IgD-negative memory B cell (primary cell): Measurements from ENCODE around the gene FUT3. TPM values are rescaled to one million over a fixed set of nuclear protein-coding genes. Genes with fewer than 3 reads are reported as not detected.
"Not testable (repeated sequence)": the region's sequence is repeated elsewhere in the genome, so short reads cannot be mapped to it uniquely, and the experiment has no call there.

Source experiments
- H3K27ac Mint-ChIP-seq, 3 donors: one replicate each; pipeline ENCODE4 v1.8.0; 2020 to 2022; ENCODE audit warnings: mild to moderate bottlenecking in 3 of 3, mixed read lengths in 3 of 3, moderate library complexity in 1 of 3
- H3K27me3 Mint-ChIP-seq: one replicate; pipeline ENCODE4 v1.8.0; 2021; ENCODE audit warnings: mixed read lengths
- H3K36me3 Mint-ChIP-seq: one replicate; pipeline ENCODE4 v1.8.0; 2020; ENCODE audit warnings: mild to moderate bottlenecking, mixed read lengths
- H3K4me1 Mint-ChIP-seq, 3 donors: one replicate each; pipeline ENCODE4 v1.8.0; 2020 to 2022; ENCODE audit warnings: mixed read lengths in 3 of 3, mild to moderate bottlenecking in 1 of 3
- H3K4me3 Mint-ChIP-seq, 4 donors: one replicate each; pipeline ENCODE4 v1.8.0; 2020 to 2022; ENCODE audit warnings: mild to moderate bottlenecking in 4 of 4, mixed read lengths in 4 of 4, moderate library complexity in 3 of 4
- H3K9me3 Mint-ChIP-seq, 3 donors: one replicate each; pipeline ENCODE4 v1.8.0; 2020 to 2021; ENCODE audit warnings: mixed read lengths in 3 of 3, mild to moderate bottlenecking in 1 of 3
- polyA plus RNA-seq: library from polyadenylated mRNA; unstranded; fragments of 300-500 nt; fragmentation: Illumina TruSeq; gene quantifications from one replicate; pipeline ENCODE4 v1.2.3, GENCODE V29; 2021

The FUT3 gene
- polyA plus RNA-seq, 1 donor from 2014 or later = not detected

DNA sequence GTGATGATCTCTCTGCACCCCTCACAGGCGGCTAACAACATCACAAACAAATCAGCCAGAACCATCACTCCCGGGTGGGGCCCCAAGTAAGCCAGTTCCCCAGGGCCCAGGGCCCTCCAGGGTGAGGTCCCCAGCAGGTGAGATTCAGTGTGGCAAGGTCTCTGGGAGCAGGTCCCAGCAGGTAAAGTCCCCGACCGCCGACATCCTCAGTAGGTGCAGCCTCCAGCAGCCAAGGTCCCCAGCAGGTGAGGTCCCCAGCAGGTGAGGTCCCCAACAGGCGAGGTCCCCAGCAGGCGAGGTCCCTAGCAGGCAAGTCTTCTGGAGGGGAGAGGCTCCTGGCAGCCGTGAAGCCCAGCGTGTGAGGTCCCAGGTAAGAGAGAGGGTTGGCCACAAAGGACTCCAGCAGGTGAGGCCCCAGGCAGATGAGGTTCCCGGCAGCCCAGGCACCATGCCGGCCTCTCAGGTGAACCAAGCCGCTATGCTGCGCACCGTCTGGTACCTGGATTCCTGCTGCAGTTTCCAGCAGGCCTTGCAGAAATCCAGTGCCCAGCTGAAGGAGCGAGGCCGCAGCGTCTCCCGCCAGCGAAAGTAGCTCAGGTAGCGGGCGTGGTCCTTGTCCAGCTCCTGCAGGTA, 7.8 kb downstream of the FUT3 start:
- Mint-ChIP-seq H3K27ac (no peak overlapping the region), H3K36me3 (no peaks in the 10 kb centered on the region), H3K27me3 (no peaks in the 10 kb centered on the region), H3K4me3 (no peak overlapping the region), H3K9me3 (no peaks in the 10 kb centered on the region), H3K4me1 (no peaks in the 10 kb centered on the region)

DNA sequence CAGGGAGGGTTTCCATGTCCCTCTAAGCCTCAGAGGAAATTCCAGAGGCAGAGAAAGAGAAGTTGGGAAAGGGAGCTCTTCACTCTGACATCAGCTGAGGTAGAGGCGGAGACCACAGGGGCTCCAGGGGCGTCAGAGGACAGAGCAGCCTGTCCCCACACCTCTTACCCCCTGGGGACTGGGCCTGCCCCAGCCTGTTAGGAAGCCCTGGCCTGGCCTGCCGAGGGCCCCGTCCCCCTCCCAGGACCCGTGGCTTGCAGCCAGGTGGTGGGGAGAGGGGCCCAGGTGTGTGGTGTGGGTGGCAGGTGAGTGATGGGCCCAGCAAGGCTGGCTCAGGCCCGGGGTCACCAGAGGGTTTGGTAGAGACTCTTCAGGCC, 9.5 kb downstream of the FUT3 start:
- H3K27me3 Mint-ChIP-seq, H3K4me3 Mint-ChIP-seq, H3K36me3 Mint-ChIP-seq, H3K9me3 Mint-ChIP-seq, H3K27ac Mint-ChIP-seq, H3K4me1 Mint-ChIP-seq: not testable (repeated sequence)

GRCh38 chr19:5839065-5840017, 11.9 kb downstream of the FUT3 start, which contains the start of gene FUT6:
Gene FUT6 (minus strand): TSS chr19:5839702. CDS start chr19:5832567, 7,135 bp downstream.
- Mint-ChIP-seq H3K9me3 (no peaks in the 10 kb centered on the region), H3K36me3 (no peaks in the 10 kb centered on the region), H3K27me3 (no peaks in the 10 kb centered on the region), H3K4me1 (no peaks in the 10 kb centered on the region), H3K4me3 (peak within 1 kb of the TSS in 2 of 4 donors; percentile 10 to 45), H3K27ac (peak within 1 kb of the TSS in 2 of 3 donors; percentile 47 to 59)

DNA sequence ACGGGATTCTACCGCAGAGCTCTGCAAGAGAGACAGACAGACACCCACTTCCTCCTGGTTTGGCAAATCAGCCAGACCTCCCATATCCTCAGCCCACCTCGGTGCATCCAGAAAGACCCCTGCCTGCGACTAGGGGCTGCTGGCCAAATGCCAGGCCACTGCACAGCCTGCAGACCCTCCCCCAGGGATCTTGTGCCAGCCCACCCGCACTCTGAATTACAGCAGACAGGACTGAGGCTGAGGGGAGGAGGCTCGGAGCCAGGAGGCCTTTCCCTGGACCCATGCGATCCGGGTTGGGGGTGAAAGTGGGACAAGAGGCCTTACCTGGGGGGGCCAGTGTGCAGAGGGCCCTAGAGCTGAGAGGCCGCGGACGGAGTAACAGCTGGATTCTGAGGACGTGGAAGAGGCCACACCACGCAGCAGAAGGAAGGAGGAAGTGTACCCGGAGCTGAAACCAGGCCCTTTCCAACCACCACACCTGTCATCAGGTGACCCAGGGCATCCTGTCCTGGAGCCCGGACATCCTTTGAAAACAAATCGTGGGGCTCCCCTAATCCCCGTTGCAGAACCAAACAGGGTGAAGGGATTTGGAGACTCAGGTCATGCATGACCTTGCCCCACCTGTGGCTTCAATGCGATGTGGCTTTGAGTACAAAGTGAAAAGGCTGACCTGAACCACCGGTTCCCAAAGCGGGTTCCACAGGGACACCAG, 12.7 kb downstream of the FUT3 start:
- Mint-ChIP-seq H3K27ac (peak overlapping the region in 1 of 3 donors; percentile 47), H3K4me3 (peak overlapping the region in 1 of 4 donors; percentile 10), H3K27me3 (no peaks in the 10 kb centered on the region), H3K36me3 (no peaks in the 10 kb centered on the region), H3K4me1 (no peaks in the 10 kb centered on the region), H3K9me3 (no peaks in the 10 kb centered on the region)

DNA sequence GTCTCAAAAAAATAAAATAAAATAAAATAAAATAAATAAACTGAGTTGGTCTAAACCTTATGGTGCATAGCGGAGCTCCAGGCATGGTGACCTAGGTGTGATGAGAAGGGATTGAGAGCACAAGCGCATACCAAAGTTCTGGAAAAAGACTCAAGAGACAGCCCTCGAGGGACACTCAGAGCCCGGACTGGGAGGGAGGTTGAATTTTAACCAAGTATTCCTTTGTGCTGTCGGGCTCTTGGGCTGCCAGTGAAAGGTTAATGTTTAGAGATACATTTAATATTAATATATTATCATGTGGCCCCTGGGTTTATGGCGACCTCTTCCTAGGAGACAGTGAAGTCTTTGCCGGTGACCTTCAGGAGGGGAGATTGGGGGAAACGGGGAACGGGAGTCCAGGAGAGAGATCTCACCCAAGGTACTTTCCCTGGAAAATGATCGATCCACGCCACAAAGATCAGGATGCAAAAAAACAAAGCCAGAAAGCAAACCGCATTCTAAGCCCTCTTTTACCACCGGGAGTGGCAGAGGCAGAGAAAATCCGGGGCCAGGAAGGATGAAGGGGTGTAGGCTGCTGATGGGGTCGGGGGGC, 13.4 kb downstream of the FUT3 start:
- Mint-ChIP-seq H3K27me3 (no peaks in the 10 kb centered on the region), H3K9me3 (no peaks in the 10 kb centered on the region), H3K27ac (peak overlapping the region in 1 of 3 donors; percentile 16), H3K4me1 (no peaks in the 10 kb centered on the region), H3K36me3 (no peaks in the 10 kb centered on the region), H3K4me3 (no peak overlapping the region)

GRCh38 chr19:5832527-5833216, 18.6 kb downstream of the FUT3 start:
- H3K4me3 Mint-ChIP-seq = no peak overlapping the region
- H3K4me1 Mint-ChIP-seq = peaks cover 2 to 6% (median 2%) of the 10 kb centered on the region in 3 donors
- H3K27me3 Mint-ChIP-seq = peaks cover 12% of the 10 kb centered on the region
- no peak overlapping the region for H3K27ac Mint-ChIP-seq
- H3K36me3 Mint-ChIP-seq = no peaks in the 10 kb centered on the region
- H3K9me3 Mint-ChIP-seq = no peaks in the 10 kb centered on the region

- no peak overlapping the region for H3K4me3 Mint-ChIP-seq
- peaks cover 4 to 6% (median 4%) of the 10 kb centered on the region in 3 donors for H3K4me1 Mint-ChIP-seq
- H3K27ac Mint-ChIP-seq = no peak overlapping the region
- H3K27me3 Mint-ChIP-seq = peaks cover 12% of the 10 kb centered on the region
- H3K9me3 Mint-ChIP-seq = peaks cover 0 to 1% (median 0%) of the 10 kb centered on the region in 3 donors
- H3K36me3 Mint-ChIP-seq = no peaks in the 10 kb centered on the region
Measured at GRCh38 chr19:5832061-5832460, 19.2 kb downstream of the FUT3 start.

GRCh38 chr19:5831159-5831558, 20.1 kb downstream of the FUT3 start:
- H3K9me3 Mint-ChIP-seq = peaks cover 0 to 2% (median 0%) of the 10 kb centered on the region in 3 donors
- H3K4me1 Mint-ChIP-seq = peaks cover 6 to 7% (median 6%) of the 10 kb centered on the region in 3 donors
- no peaks in the 10 kb centered on the region for H3K36me3 Mint-ChIP-seq
- no peak overlapping the region for H3K27ac Mint-ChIP-seq
- H3K27me3 Mint-ChIP-seq = peaks cover 12% of the 10 kb centered on the region
- H3K4me3 Mint-ChIP-seq = no peak overlapping the region

DNA sequence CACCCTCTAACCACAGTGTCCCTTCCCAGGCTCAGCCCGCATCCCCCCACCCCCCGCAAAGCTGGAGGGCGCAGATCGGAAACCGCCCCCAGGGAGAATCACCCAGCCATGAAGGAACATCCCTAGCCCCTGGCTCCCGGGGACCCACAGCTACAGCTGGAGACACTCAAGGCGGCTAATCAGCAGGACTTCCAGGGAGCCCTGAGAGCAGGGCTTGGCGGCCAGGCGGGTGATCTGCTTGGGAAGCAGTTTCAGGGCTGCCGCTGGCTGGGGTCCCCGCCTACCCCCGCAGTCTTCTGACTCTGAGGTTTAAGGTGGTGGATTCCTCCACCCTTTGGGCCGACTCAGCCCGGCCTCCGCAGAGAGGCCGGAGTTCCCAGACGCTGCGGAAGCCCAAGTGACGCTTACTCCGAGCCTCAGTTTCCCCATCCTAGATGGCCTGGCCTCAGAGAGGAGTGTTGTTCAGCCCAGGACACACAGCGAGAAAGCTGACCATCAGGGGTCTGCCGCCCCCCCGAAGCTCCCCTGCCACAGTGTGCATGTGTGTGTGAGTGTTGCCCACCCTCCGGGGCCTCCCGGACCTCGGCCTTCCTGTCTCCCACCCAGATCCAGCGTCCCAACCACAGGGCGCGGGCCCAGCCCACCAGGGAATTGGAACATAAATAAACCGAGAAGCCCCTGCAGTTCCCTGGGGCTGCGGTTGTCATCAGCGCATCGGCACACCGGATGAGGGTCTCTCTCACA, 21.5 kb downstream of the FUT3 start:
- peaks cover 12% of the 10 kb centered on the region for H3K27me3 Mint-ChIP-seq

DNA sequence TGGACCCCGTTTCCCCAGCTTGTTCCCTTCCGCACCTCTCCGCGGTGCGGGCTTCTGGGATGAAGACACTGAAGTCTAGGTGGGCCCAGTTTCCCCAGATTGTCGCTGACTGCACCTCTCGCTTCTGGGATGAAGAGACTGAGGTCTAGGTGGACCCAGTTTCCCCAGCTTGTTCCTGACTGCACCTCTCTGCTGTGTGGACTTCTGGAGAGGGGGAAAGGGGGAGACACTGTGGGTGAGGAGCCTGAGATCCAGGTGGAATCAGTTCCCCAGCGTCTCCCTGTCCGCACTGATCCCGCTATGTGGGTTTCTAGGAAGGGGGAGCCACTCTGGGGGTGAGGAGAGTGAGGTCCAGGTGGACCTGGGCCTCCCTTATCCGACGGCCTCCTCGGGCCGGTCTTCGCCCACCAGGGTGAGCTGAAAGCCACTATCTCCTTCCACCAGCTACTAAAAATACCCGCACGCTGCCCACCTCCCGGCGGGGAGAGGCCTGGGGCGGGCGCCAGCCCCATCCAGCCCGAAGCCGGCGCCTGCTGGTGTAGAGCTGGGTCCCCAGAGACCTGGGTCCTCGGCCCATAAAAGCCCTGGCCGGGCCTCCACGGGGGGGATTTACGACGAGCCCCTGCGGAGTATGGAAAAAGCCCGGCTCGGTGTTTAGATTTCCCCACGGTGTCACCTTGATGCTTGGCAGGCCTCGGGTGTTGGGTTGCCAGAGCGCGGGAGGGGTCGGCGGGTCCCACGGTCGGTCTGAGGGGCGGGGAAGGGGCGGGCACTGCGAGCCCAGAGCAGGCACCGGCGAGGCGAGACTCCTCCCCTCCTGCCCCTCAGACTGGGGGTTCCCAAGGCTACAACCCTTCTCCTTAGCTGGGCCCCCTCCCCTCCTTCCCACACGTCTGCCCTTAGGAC, 22.3 kb downstream of the FUT3 start:
- Mint-ChIP-seq H3K4me1 (peaks cover 6 to 8% (median 6%) of the 10 kb centered on the region in 3 donors), H3K9me3 (peaks cover 0 to 2% (median 0%) of the 10 kb centered on the region in 3 donors), H3K27me3 (peaks cover 12% of the 10 kb centered on the region), H3K27ac (peak overlapping the region in 2 of 3 donors; percentile 78 to 92), H3K4me3 (peak overlapping the region; percentile 85 to 95 (median 88)), H3K36me3 (no peaks in the 10 kb centered on the region)

More for the DNA sequence above, 21.5 kb downstream of the FUT3 start:
- peak overlapping the region in 1 of 4 donors; percentile 12 for H3K4me3 Mint-ChIP-seq
- H3K9me3 Mint-ChIP-seq = peaks cover 0 to 2% (median 0%) of the 10 kb centered on the region in 3 donors
- no peak overlapping the region for H3K27ac Mint-ChIP-seq
- peaks cover 6 to 8% (median 6%) of the 10 kb centered on the region in 3 donors for H3K4me1 Mint-ChIP-seq
- no peaks in the 10 kb centered on the region for H3K36me3 Mint-ChIP-seq

DNA sequence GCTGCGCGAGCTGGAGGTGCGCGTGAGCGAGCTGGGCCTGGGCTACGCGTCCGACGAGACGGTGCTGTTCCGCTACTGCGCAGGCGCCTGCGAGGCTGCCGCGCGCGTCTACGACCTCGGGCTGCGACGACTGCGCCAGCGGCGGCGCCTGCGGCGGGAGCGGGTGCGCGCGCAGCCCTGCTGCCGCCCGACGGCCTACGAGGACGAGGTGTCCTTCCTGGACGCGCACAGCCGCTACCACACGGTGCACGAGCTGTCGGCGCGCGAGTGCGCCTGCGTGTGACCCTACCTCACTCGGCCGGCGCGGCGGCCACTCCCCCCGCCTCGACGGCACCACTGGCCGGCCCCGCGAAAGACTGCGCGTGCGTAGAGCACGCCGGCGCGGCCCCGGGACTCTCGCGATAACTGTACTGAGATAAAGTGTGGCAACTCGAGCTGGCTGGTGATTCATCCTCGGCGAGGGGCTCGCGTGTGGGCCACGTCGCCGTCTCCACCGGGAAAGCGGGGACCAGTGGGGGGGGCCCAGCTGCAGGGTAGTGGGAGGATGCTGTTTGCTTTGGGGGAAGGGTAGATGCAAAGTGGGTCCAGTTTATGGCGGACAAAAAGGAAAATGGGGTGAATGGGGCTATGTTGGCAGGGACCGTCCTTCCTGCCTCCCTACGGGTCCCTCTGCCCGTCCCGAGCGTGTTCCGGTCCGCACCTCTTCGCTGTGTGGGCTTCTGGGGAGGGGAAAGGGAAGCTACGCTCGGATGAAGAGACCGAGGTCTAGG, 23.2 kb downstream of the FUT3 start:
- Mint-ChIP-seq H3K27ac (peak overlapping the region; percentile 78 to 93 (median 92)), H3K4me3 (peak overlapping the region; percentile 85 to 95 (median 88)), H3K36me3 (no peaks in the 10 kb centered on the region), H3K27me3 (peaks cover 12% of the 10 kb centered on the region), H3K9me3 (peaks cover 0 to 2% (median 0%) of the 10 kb centered on the region in 3 donors), H3K4me1 (peaks cover 6 to 8% (median 6%) of the 10 kb centered on the region in 3 donors)

DNA sequence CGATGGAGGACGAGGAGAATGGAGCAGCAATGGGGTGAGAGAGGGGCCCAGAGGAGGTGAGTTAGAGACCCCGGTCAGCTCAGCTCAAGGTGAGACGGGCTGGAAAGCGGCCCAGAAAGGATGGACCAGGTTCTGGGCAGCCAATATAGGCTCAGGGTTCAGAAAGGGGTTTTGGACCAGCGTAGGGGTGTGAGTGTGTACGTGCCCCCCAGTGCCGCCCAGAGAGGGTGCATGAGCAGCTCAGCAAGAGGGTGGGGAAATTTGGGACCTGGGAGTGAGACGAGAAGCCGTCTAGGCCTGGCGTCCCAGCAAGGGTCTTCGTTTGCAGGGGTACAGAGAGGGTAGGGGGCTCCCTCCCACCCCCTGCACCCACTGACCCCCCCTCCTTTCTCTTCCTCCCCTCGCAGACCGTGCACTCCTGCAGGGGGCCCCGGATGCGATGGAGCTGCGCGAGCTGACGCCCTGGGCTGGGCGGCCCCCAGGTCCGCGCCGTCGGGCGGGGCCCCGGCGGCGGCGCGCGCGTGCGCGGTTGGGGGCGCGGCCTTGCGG, 23.8 kb downstream of the FUT3 start:
- Mint-ChIP-seq H3K27ac (peak overlapping the region in 2 of 3 donors; percentile 82 to 90), H3K4me3 (peak overlapping the region; percentile 63 to 93 (median 76)), H3K4me1 (peaks cover 6 to 8% (median 8%) of the 10 kb centered on the region in 3 donors), H3K9me3 (peaks cover 0 to 4% (median 0%) of the 10 kb centered on the region in 3 donors), H3K27me3 (peaks cover 12% of the 10 kb centered on the region), H3K36me3 (no peaks in the 10 kb centered on the region)
